Gastrocnemius medialis (tissue), 4 donors: ENCODE measurements around the gene RPP14.

Source experiments
- POLR2A ChIP-seq, 2 donors: fragments of 450-650 bp; IDR thresholded peaks; one replicate each; pipeline ENCODE4 v1.6.1; 2017; ENCODE audit warnings: antibody characterized with exemption in 2 of 2, mild to moderate bottlenecking in 2 of 2, moderate library complexity in 2 of 2
- TF ChIP-seq, protein P1 (sequence below), 5 experiments: fragments of 450-650 bp in 3 of 5; fragments of 200-600 bp in 2 of 5; sonication (generic) in 2 of 5; IDR thresholded peaks in 4 of 5; conservative IDR thresholded peaks in 1 of 5; 1 replicate in 4 of 5; 2 replicates in 1 of 5; pipeline ENCODE4 v1.5.1; 2016 to 2019; ENCODE audit warnings: antibody characterized with exemption in 5 of 5, mild to moderate bottlenecking in 3 of 5, moderate library complexity in 3 of 5

DNA sequence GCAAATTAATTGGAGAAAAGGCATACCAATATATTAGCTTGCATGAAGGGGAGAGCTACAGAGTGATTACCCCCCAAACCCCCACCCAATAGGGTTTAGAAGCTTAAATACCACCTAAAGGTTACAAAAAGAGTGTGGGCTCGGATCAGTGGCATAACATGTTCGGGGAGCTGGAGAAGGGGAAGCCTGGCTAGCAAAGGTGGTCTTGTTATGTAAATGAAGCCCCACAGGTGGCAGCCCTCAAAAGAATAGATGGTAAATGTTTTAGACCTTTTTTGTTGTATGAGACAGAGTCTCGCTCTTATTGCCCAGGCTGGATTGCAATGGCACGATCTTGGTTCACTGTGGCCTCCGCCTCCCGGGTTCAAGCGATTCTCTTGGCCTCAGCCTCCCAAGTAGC lies 15.7 kb downstream of the RPP14 start:
- no peak for TF ChIP-seq POLR2A (IDR thresholded peaks at IDR 0.05)
- TF ChIP-seq, protein P1, sequence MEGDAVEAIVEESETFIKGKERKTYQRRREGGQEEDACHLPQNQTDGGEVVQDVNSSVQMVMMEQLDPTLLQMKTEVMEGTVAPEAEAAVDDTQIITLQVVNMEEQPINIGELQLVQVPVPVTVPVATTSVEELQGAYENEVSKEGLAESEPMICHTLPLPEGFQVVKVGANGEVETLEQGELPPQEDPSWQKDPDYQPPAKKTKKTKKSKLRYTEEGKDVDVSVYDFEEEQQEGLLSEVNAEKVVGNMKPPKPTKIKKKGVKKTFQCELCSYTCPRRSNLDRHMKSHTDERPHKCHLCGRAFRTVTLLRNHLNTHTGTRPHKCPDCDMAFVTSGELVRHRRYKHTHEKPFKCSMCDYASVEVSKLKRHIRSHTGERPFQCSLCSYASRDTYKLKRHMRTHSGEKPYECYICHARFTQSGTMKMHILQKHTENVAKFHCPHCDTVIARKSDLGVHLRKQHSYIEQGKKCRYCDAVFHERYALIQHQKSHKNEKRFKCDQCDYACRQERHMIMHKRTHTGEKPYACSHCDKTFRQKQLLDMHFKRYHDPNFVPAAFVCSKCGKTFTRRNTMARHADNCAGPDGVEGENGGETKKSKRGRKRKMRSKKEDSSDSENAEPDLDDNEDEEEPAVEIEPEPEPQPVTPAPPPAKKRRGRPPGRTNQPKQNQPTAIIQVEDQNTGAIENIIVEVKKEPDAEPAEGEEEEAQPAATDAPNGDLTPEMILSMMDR (IDR thresholded peaks at IDR 0.05 in 4 of 5, conservative IDR thresholded peaks at IDR 0.05 in 1 of 5) = no peak
